ENCODE results near the gene FAM171A1.
"Not testable (repeated sequence)": the region's sequence is repeated elsewhere in the genome, so short reads cannot be mapped to it uniquely, and the experiment has no call there.

The FAM171A1 gene

DNA sequence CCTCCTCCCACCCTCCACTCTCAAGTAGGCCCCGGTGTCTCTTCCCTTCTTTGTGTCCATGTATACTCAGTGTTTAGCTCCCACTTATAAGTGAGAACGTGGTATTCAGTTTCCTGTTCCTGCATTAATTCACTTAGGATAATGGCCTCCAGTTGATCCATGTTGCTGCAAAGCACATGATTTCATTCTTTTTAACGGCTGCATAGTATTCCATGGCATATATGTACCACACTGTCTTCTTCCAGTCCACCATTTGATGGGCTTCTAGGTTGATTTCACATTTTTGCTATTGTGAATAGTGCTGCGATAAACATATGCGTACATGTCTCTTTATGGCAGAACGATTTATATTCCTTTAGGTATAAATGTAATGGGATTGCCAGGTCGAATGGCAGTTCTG, 51.0 kb downstream of the FAM171A1 start:
- DNase-seq (ENCODE audit: low read depth in 2 of 2): no peak

DNA sequence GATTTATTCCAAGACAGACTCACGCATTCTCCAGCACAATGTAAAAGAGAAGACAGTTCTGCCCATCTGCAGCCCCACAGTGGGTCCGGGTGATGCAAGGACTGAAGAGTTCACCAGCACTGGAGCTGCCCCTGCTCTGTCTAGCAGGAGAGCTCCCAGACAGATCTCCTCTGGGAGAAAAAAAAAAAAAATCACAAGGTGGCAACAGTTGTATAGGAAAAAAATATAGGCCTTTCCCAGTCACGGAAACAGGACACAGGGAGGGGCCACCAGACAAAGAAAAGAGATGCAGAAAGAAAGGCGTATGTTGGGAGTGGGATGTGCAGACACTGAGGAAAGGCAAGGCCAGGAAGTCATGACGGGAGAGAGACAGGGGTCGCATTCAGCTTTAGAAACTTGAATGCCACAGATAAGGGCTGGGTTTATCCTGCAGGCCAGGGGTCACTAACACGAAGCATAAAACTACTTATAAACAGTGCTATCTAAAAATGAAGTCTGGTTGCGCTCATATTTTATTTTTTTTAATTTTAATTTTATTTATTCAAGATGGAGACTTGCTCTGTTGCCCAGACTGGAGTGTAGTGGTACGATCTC, 54.1 kb downstream of the FAM171A1 start:
- DNase-seq (ENCODE audit: low read depth in 2 of 2): no peak

DNA sequence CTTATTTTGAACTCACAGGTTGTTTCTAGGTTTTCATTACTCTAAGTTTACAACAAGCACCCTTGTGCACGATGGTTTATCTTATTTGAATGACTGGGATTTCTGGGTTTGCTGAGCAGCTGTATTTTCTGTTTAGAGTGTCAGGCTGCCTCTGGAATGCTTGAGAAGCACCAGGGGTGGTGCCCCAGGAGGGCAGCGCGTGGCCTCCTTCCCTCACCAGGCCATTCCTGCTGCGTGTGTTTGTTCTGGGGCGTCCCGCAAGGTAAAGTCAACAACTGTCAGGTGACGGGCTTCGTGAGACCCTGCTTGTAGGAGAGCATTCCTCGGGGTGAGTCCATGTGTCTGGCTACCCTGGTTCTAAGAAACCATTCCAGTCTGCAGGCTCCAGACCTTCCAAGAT, 54.9 kb downstream of the FAM171A1 start:
- no peak for DNase-seq (ENCODE audit: low read depth in 2 of 2)

DNA sequence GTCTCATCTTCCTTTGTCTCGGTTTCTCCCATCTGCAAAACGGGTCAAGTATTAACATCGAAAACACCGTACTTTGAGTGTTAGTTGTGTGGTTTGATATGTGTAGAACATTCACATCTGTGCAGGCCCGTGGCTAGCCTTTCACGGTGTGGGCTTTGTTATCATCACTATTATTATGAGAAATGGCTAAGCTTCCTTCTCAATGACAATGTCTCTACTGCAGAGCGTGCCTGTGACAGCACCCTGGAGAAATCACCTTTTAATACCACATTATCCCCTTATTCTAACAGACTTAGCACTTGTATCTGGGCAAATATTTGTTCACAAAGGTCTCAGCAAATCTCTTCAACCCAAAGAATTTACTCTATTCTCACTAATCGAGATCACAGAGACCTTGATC, 55.8 kb downstream of the FAM171A1 start:
- no peak for DNase-seq (ENCODE audit: low read depth in 2 of 2)

DNA sequence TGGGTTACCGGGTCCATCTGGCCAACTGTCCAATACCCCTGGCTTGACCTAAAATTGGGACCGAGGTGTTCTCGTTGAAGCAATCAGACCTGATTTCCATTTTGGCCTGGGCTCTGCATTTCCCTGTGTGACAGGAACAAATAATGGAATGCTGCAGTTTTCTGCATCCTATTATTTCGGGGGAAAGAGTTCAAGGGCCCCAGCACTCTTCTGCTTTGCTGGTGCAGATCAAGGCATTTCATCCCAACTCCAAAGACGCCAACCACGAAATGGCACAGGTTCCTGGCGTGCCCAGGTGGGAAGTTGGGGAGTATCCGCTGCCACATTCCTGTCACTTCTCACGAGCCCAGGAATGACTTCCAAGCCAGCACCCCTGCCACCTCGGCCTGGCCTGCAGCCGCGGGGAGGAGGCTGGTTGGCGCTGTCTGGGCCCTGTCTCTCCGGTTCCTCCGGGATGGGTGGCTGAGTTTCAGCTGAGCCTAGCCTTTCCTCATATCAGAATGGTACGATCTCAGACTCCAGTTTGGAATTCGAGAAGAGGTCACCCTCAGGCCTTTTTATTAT, 56.5 kb downstream of the FAM171A1 start:
- DNase-seq (ENCODE audit: low read depth in 2 of 2): no peak

DNA sequence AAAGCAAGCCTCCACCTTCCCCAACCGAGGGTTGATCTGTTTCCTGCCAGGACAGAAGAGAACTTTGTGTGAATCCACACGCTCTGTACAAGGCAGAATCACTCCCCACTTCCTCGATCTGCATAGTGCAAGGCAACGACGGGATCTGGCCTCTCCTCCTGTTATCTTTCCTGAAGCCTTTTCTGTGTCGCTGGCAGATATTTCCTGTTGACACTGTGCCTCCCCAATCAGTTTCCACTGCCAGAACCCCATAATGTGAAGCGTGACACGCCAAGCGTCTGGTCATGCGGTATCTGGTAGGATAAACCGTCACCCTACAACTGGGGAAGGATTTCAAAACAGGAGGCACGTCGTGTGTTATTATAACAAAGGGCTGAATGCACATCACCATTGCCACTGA, 57.2 kb downstream of the FAM171A1 start:
- DNase-seq (ENCODE audit: low read depth in 2 of 2): no peak

DNA sequence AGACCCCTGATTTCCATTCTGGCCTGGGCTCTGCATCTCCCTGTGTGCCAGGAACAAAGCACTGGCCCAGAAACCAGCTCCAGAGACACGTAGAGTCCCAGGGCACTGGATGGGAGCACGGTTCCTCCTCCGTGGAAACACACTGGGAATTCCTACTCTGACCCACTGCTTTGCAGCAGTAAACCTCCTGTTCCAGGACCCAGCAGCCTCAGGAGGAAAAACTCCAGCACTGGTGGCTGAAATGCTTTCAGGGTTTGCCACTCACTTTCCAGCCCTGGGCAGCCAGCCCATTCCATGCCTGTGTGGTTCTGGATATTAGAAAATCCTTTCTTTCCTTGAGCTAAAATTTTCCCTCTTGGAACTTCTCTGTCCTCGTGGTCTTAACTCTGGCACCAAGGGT, 58.0 kb downstream of the FAM171A1 start:
- DNase-seq (ENCODE audit: low read depth in 2 of 2): no peak

DNA sequence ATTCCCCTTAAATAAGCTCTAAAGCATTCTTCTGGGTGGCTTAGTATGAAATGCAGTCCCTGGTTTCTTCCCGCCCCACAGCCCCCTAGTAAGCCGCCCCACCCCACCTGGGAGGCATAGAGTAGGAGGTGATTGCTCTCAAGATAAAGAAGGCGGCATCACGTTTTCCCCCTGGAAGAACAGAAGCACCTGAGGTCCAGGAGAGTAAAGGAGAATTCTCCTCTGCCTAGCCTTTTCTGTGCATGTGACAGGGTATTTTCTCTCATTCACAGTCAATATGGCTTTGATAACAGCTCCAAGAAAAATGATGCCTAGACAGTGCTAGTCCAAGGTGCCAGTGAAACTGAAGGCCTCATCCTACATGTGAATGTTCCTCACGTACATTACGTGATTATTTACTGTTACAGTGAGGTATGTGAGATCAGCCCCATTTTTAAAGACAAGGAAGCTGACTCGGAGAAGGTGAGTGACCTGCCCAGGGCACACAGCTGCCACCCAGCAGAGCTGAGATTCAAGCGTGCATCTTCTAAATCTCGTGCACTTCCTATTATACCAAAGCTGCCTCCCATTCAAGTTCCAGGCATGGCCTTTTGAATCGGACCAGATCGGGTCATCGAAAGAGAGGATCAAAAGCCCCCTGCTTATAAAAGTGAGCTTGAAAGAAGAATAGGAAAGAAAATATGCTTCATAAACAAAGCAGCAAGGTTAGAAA, 59.4 kb downstream of the FAM171A1 start:
- DNase-seq (ENCODE audit: low read depth in 2 of 2): no peak

DNA sequence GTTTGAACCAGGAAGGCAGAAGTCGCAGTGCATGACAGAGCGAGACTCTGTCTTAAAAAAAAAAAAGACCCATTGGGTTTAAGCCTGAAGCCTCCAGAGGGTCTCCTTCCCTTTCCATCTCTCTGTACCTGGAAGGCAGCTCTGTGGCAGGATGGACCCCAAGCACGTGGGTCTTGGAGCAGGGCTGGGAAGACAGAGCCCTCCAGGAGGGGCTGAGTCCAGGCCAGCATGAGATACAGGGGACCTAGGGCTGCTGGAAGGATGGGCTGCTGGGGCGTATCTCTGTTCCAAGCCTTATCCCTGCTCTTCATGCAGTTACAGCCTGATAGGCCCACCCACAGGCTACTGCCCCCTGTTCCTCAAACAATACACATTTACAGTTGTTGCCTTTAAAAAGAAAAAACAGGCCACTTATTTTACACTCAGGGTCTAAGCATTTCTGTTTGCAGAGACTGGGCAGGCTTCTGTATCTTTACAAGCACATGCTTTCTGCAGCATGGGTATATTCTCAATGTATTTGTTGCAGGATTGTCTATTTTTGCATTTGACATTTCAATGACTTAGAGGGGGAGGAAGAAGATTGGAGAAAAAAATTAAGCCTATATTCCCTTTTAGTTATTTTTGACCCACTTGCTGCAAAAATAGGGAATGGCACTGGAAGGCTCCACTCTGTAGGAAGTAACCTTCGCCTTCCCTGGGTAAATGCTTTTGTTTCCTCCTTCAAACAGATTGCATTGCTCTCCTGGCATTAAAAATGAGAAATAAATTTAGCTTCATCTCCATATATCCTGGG, 60.1 kb downstream of the FAM171A1 start:
- DNase-seq (ENCODE audit: low read depth in 2 of 2): no peak

DNA sequence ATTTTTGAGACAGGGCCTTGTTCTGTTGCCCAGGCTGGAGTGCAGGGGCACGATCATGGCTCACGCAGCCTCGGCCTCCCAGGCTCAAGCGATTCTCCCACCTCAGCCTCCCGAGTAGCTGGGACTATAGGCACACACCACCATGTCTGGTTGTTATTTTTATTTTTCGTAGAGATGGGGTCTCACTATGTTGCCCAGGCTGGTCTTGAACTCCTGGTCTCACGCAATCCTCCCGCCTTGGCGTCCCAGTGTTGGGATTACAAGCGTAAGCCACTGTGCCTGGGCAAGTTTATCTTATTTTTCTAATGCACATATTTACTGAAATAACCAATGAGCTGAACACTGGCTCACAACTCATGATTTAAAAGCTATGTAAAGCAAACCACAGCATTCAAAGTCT, 61.9 kb downstream of the FAM171A1 start:
- no peak for DNase-seq (ENCODE audit: low read depth in 2 of 2)

DNA sequence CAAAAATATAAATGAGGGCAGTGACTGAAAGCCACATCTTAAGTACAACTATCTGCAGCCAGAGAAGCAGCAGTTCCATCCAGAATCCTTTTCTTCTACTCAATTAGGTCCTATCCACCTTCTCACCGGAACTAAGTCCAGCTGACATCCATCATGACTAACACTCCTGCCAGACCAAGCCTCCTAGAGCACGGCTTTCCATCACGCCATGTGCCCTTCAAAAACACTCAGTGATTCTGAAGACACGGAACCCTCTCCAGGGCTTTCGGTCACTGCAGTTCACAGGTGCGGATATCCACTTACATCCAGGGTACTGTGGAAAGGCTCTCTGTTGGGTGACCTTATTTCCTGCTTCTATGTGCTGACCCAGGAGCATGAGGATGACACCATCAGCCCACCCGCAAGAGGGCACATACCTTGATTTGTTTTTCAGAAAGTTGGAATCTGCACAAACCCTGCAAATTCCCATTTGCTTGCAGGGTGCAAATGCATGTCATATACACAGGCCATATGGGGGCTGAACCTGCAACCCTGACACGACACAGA, 64.3 kb downstream of the FAM171A1 start:
- no peak for DNase-seq (ENCODE audit: low read depth in 2 of 2)

DNA sequence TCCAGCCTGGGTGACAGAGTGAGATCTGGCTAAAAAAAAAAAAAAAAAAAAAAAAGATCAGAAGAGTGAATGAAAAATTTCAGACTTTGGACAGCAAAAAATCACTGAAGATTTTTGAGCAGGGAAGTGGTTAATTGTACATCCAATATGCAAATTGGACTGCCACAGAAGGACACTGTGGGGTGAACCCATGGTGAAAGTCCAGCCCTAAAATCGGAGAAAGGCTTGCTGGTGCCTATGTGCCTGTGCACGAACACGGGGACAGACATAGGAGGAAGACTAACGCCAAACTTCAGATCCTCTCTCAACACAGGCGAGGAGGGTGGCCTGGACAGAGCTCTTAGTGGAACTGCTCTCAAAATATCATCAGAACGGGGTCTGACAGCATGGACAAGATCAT, 65.5 kb downstream of the FAM171A1 start:
- no peak for DNase-seq (ENCODE audit: low read depth in 2 of 2)

DNA sequence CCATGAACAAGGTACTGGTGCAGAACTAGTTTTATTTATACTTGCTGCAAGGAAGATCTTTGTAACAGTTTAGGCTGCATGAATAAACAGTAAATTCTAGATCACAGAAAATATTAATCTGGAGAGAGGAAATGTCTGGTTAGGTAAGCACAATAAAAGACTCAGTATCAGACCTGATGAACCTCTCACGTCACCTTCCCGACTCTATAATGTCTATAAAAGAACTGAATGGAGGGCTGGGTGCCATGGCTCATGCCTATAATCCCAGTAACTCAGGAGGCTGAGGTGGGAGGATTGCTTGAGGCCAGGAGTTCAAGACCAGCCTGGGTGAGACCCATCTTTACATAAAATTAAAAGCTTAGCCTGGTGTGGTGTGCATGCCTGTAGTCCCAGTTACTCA, 65.9 kb downstream of the FAM171A1 start:
- DNase-seq (ENCODE audit: low read depth in 2 of 2): no peak

DNA sequence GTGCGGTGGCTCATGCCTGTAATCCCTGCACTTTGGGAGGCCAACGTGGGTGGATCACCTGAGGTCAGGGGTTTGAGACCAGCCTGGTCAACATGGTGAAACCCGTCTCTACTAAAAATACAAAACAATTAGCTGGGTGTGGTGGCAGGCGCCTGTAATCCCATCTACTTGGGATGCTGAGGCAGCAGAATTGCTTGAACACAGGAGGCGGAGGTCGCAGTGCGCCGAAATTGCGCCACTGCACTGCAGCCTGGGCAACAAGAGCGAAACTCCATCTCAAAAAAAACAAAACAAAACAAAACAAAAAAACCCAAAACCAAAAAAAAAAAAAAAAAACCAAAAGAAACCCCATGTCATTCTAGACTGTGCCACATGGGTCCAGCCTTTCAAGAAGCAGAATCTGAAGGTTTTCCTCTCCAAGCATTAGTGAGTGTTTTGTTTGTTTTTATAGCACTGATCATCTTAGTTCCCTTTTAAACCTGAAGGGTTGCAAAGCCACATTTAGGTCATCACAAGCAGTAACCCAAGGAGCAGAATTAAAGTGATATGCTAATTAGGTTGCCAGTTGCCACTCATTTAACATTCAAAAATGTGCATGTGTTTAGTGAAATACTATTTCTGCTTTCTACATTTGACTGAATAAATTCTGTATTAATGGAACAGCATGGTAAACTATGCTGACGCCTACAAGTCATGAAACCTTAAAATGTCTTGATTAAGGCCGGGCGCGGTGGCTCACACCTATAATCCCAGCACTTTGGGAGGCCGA, 68.7 kb downstream of the FAM171A1 start:
- DNase-seq (ENCODE audit: low read depth in 2 of 2): not testable (repeated sequence)

DNA sequence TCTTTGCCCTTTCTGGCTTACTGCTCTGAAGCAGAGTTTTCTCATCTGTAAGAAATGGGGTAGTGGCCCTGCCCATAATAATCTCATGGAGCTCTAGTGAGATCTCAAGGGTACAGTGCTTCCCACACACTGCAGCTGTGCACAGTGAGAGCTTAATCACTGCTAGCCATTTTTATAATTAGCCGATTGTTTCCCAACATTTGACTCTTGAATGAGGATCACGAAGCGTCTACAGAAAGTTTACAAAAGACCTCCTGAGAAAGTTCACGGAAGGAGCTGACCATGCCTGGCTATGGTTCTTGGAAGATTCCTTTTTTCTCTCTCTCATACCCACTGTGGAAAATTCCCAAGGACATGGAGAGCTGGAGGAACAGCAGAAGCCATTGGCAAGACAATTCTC, 70.4 kb downstream of the FAM171A1 start:
- no peak for DNase-seq (ENCODE audit: low read depth in 2 of 2)

DNA sequence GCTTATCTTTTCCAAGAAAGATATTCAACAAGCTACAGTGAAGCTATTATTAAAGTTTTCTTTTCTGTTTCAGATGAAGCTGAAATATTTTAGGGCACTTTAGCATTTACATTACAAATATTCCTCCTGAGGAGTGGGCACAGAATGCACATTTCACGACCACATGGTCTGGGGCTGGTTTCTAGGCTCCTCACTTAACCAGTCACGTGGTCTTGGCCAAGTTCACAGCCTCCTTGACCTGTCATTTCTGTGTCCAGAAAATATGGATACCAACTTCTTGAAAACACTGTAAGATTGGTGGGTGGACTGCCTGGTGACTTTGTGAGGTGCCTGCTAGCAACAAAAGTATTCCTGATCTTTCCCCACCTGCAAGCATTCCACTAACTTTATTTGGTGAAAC, 70.9 kb downstream of the FAM171A1 start:
- DNase-seq (ENCODE audit: low read depth in 2 of 2): no peak

DNA sequence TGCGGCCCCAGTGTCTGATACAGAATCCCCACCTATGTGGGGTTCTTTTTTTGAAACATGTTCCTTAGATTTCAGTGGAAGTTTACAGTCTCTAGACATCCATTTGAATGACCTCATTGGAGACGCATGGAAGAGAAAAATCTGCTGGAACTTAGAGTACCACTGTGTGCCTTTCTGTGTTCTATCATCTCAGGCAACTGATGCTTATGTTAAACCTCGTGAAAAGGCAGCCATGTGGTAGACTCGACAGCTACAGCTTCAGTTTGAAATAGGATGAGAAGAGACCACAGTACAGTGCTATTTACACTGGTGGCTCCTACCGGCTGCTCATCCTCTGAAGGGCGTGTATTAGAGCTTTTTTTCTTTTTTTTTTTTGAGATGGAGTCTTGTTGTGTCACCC, 74.4 kb downstream of the FAM171A1 start:
- DNase-seq (ENCODE audit: low read depth in 2 of 2): no peak

DNA sequence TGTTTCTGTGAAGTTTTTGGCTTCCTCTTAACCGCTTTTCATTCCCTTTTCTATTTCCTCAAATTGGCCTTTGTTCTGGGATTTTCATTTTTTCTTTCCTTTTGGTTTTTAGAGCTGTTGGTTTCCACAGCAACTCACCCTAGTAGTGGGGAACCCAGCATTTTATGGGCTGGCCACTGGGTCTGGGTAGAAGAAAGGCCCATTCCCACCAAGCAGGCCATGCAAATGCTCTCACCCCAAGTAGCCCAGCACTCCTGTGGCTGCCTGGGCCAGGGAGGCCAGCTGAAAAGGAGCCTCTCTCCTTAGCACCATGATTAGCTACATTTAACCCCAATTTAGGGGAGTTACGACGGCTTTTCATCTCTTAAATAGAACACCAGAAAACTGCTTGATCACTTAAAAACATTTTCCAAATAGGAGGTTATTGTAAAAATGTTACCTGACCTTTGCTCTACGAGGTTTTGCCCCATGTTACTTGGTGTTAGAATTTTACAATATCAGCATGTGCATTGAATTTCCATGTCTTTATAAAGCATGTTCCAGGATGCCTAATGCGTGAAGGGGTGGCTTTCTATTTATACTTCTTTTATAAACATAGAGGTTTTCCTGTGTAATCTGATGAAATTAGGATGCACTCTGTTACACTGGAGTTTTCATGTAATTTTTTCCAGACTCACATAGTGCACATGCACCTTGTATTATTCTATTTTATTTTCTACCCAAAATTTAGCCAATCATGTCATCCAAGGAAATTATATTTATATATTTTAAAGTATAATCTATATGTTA, 75.4 kb downstream of the FAM171A1 start:
- DNase-seq (ENCODE audit: low read depth in 2 of 2): no peak

DNA sequence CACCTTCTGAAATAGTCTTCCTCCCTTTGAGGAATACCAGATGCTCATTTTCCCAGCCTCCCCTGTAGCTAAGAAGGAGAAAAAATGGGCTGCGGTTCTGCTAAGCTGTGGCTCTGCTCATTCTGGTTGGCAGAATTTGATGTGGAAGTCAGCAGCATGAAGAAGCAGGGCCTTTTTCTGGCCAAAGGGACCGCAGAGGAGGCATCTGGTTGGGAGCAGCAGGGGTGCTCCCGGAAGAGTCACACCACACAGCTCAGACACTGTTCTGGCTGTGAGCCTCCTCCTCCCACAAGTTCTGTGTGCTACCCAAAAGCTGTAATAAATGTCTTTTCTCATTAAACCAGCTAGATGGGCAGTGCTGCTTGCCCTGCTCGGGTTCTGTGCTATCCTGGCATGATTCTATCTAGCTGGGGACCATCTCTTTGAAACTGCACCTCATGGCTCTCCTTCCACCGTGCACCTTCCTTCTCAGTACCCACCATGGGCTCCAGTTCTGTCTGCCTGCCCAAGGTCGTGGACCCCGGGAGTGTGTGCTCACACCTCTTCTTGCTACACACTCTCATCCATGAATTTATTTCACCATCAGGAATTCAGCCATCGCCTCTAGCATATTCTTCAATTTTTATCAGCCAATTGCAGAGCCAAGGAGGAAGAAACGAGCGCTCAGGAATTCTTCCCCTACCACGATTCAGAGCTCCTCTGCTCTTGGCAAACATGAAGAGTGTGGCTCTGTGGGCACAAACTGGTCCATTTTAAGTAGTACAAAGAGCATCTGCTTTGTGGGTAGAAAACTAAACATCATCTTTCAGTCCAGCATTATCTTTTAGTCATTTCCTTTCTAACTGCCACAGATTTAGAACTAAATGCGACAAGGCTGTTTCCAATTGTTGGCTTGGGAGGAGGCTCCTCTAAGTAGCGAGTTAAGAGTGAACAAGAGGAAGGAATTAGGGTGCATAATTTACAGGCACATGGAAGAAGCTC, 76.9 kb downstream of the FAM171A1 start:
- DNase-seq (ENCODE audit: low read depth in 2 of 2): no peak

DNA sequence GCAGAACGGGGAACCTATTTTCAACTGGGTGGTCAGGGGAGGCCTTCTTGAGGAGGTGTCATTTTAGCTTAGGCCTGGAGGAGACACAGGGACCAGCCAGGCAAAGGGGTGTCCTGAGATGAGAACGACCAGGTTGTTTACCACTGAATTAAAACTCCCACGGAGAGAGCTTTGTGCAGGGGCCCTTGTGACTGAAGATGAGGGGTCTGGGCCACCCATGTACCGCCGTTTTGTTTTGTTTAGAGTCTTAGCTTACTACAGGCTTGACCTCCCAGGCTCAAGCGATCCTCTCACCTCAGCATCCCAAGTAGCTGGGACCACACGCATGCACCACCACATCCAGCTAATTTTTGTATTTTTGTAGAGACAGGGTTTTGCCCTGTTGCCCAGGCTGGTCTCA, 80.4 kb downstream of the FAM171A1 start:
- DNase-seq (ENCODE audit: low read depth in 2 of 2): no peak

Data from stimulated activated CD8-positive, alpha-beta memory T cell treated with anti-CD3 and anti-CD28 coated beads, Interleukin-7, amount 100 ng/mL, for 4 hours (primary cell).